ENCODE data around the gene CYP1A2.

CYP1A2 gene

DNA sequence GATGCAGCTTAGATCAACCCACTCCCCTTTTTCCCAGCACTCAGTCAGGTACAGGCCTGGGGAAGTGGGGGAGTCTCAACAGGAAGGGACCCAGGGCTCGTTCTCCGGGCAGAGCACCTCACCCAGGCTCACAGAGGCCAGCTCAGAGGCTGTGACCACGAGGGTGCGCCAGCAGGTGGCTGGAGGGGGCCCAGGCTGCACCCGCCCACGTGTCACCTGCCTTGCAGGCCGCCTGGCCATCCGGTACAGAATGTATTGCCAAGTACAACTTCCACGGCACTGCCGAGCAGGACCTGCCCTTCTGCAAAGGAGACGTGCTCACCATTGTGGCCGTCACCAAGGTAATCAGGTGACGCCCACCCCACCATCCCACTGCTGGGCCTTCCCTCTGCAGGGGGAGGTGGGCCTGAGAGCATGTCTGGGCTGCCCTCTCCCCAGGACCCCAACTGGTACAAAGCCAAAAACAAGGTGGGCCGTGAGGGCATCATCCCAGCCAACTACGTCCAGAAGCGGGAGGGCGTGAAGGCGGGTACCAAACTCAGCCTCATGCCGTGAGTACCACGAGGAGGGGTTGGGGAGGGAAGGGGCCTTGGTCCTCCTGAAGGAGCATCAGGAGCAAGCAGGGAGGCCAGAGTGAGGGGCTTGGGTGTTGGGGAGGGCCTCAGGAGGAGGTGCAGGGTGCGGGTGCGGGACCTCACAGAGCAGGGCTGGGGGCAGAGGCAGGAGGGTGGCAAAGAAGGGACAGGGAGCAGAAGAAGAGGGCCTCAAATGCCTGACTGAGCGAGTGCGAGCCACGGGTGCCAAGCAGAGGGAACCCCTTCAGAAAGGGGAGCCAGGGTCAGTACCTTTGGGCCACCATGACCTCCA lies 50.0 kb downstream of the CYP1A2 start:
- H3K27ac Mint-ChIP-seq, result peak overlapping the region; percentile 80
- H3K27me3 Mint-ChIP-seq, result no peaks in the 10 kb centered on the region
- peaks cover 51% of the 10 kb centered on the region for H3K4me1 Mint-ChIP-seq (ENCODE audit: low read depth)
- peak overlapping the region; percentile 49 for H3K4me3 Mint-ChIP-seq
- H3K9me3 Mint-ChIP-seq (ENCODE audit: low read depth), result no peaks in the 10 kb centered on the region
- H3K36me3 Mint-ChIP-seq, result peaks cover 3% of the 10 kb centered on the region

DNA sequence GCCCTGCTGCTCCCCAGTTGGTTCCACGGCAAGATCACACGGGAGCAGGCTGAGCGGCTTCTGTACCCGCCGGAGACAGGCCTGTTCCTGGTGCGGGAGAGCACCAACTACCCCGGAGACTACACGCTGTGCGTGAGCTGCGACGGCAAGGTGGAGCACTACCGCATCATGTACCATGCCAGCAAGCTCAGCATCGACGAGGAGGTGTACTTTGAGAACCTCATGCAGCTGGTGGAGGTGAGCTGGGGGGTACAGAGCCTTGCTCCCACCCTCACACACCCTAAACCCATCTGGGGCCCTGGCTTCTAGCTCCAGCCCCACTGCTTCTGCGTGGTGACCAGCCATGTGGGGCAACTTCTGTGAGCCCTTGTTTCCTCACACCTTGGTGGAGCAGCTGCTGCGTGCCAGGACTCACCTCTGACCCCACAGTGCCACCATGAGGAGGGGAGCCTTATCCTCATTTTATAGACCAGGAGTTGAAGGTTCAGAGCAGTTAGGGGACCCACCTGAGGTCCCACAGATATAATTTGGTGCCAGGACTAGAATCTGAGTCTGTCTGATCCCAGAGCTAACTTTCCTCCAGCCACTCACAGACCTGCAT lies 50.7 kb downstream of the CYP1A2 start:
- H3K4me1 Mint-ChIP-seq (ENCODE audit: low read depth), result peaks cover 52% of the 10 kb centered on the region
- H3K27ac Mint-ChIP-seq, result peak overlapping the region; percentile 75
- peak overlapping the region; percentile 49 for H3K4me3 Mint-ChIP-seq
- H3K9me3 Mint-ChIP-seq (ENCODE audit: low read depth), result no peaks in the 10 kb centered on the region
- H3K36me3 Mint-ChIP-seq, result peaks cover 8% of the 10 kb centered on the region
- H3K27me3 Mint-ChIP-seq, result no peaks in the 10 kb centered on the region

- peaks cover 8% of the 10 kb centered on the region for H3K36me3 Mint-ChIP-seq
- H3K4me1 Mint-ChIP-seq (ENCODE audit: low read depth), result peaks cover 48% of the 10 kb centered on the region
- H3K27me3 Mint-ChIP-seq, result no peaks in the 10 kb centered on the region
- no peaks in the 10 kb centered on the region for H3K9me3 Mint-ChIP-seq (ENCODE audit: low read depth)
- peak overlapping the region; percentile 30 for H3K4me3 Mint-ChIP-seq
- H3K27ac Mint-ChIP-seq, result peak overlapping the region; percentile 84
Observed at GRCh38 chr15:74799856-74800558, 51.4 kb downstream of the CYP1A2 start.

DNA sequence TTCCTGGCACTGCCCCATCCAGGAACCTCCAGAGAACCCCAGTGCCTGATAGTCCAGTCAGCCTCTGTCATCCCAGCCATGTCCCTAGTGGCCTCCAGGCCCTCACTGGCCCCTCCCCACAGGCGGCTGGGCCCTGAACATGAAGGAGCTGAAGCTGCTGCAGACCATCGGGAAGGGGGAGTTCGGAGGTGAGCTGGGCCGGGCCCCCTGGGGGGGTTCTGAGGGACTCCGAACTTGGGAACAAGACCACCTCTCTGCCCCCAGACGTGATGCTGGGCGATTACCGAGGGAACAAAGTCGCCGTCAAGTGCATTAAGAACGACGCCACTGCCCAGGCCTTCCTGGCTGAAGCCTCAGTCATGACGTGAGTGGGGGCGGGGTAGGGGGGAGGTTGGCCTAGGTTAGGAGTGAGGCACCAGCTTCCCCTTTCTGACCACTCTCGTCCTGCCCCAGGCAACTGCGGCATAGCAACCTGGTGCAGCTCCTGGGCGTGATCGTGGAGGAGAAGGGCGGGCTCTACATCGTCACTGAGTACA lies 52.0 kb downstream of the CYP1A2 start:
- no peaks in the 10 kb centered on the region for H3K9me3 Mint-ChIP-seq (ENCODE audit: low read depth)
- peak overlapping the region; percentile 84 for H3K27ac Mint-ChIP-seq
- no peak overlapping the region for H3K4me3 Mint-ChIP-seq
- no peaks in the 10 kb centered on the region for H3K27me3 Mint-ChIP-seq
- H3K4me1 Mint-ChIP-seq (ENCODE audit: low read depth), result peaks cover 42% of the 10 kb centered on the region
- peaks cover 8% of the 10 kb centered on the region for H3K36me3 Mint-ChIP-seq

DNA sequence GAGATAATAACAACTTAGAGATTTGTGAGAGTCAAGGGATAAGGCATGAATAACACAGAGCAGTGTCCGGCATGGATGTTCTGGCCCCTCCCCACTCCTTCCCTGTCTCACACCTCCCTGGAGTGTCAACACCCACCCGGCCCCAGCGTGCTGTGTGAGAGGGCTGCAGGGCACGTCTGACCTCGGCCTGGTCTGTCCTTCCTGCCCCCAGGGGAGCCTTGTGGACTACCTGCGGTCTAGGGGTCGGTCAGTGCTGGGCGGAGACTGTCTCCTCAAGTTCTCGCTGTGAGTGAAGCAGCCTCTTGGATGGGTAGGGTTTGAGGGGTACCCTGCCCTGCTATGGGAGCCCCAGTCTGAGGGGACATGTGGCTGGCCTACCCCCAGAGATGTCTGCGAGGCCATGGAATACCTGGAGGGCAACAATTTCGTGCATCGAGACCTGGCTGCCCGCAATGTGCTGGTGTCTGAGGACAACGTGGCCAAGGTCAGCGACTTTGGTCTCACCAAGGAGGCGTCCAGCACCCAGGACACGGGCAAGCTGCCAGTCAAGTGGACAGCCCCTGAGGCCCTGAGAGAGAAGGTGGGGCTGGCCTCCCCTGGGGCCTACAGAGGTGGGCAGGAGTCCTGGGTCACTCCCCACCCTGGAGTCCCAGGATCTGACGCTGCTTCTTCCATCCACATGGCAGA lies 52.8 kb downstream of the CYP1A2 start:
- no peak overlapping the region for H3K4me3 Mint-ChIP-seq
- H3K36me3 Mint-ChIP-seq, result peaks cover 5% of the 10 kb centered on the region
- H3K9me3 Mint-ChIP-seq (ENCODE audit: low read depth), result no peaks in the 10 kb centered on the region
- H3K27me3 Mint-ChIP-seq, result no peaks in the 10 kb centered on the region
- no peak overlapping the region for H3K27ac Mint-ChIP-seq
- H3K4me1 Mint-ChIP-seq (ENCODE audit: low read depth), result peaks cover 38% of the 10 kb centered on the region

DNA sequence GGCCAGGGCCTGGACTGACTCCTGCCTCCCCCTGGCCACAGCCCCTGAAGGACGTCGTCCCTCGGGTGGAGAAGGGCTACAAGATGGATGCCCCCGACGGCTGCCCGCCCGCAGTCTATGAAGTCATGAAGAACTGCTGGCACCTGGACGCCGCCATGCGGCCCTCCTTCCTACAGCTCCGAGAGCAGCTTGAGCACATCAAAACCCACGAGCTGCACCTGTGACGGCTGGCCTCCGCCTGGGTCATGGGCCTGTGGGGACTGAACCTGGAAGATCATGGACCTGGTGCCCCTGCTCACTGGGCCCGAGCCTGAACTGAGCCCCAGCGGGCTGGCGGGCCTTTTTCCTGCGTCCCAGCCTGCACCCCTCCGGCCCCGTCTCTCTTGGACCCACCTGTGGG lies 53.6 kb downstream of the CYP1A2 start:
- peaks cover 5% of the 10 kb centered on the region for H3K36me3 Mint-ChIP-seq
- H3K27me3 Mint-ChIP-seq, result no peaks in the 10 kb centered on the region
- no peak overlapping the region for H3K4me3 Mint-ChIP-seq
- H3K27ac Mint-ChIP-seq, result no peak overlapping the region
- no peaks in the 10 kb centered on the region for H3K9me3 Mint-ChIP-seq (ENCODE audit: low read depth)
- H3K4me1 Mint-ChIP-seq (ENCODE audit: low read depth), result peaks cover 43% of the 10 kb centered on the region

DNA sequence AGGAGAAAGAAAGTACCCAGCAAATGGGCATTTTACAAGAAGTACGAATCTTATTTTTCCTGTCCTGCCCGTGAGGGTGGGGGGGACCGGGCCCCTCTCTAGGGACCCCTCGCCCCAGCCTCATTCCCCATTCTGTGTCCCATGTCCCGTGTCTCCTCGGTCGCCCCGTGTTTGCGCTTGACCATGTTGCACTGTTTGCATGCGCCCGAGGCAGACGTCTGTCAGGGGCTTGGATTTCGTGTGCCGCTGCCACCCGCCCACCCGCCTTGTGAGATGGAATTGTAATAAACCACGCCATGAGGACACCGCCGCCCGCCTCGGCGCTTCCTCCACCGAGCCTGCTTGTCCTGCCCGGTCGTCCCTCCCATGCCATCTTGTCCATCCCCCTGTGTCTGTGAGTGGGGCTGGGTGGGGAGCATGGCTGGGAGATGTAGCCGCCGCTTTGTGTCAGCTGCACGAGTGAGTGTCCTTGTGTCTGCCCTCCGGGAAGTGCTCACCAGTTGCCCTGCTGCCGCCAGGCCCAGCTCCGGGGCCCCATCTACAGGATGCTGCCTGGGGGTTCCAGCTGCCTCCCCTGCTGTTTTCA lies 54.3 kb downstream of the CYP1A2 start:
- no peaks in the 10 kb centered on the region for H3K9me3 Mint-ChIP-seq (ENCODE audit: low read depth)
- no peaks in the 10 kb centered on the region for H3K27me3 Mint-ChIP-seq
- H3K4me1 Mint-ChIP-seq (ENCODE audit: low read depth), result peaks cover 41% of the 10 kb centered on the region
- peaks cover 5% of the 10 kb centered on the region for H3K36me3 Mint-ChIP-seq
- H3K4me3 Mint-ChIP-seq, result no peak overlapping the region
- H3K27ac Mint-ChIP-seq, result no peak overlapping the region

DNA sequence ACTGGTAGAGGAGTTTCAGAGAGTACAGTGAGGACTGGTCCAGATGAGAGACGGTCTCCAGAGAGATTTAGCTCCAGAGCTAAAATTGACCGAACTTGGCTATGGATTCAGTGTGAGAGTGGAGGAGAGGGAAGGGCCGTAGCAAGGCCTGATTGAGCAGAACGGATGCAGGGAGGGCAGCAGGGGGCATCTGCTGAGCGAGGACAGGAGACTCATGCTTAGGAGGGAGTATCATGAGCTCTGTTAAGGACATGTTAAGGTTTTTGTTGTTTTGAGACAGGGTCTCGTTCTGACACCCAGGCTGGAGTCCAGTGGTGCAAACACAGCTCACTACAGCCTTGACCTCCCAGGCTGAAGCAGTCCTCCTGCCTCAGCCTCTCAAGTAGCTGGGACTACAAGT lies 56.3 kb downstream of the CYP1A2 start:
- Mint-ChIP-seq H3K27ac (peak overlapping the region; percentile 85), H3K4me3 (no peak overlapping the region), H3K27me3 (no peaks in the 10 kb centered on the region), H3K36me3 (peaks cover 5% of the 10 kb centered on the region), H3K9me3 (ENCODE audit: low read depth) (no peaks in the 10 kb centered on the region), H3K4me1 (ENCODE audit: low read depth) (peaks cover 38% of the 10 kb centered on the region)

Measured in activated naive CD8-positive, alpha-beta T cell (primary cell).